SK-MEL-5 (cell line): Measurements from ENCODE around the gene TACR2. TPM values are rescaled to one million over a fixed set of nuclear protein-coding genes. Genes with fewer than 3 reads are reported as not detected.

Experiments used
- DNase-seq: peaks from one replicate; pipeline ENCODE4 v3.0.0-alpha.2; 2016; ENCODE audit warnings: low read depth, low spot score
- in situ Hi-C: cut with HindIII; loops from 2 replicates; pipeline ENCODE4 v1.10.0; 2016; ENCODE audit warnings: low sequenced_read_pairs, high pct_unique_total_duplicates, low pct_unique_long_range_greater_than_20kb
- total RNA-seq: library from RNA; depleted of rRNA; stranded (reverse); fragments of >200 nt; shearing (Covaris generic); gene quantifications from 2 replicates; pipeline ENCODE4 v1.2.3, GENCODE V29; 2014

The TACR2 gene
- total RNA-seq, 1 experiment from 2014 or later, result 0.32 TPM

DNA sequence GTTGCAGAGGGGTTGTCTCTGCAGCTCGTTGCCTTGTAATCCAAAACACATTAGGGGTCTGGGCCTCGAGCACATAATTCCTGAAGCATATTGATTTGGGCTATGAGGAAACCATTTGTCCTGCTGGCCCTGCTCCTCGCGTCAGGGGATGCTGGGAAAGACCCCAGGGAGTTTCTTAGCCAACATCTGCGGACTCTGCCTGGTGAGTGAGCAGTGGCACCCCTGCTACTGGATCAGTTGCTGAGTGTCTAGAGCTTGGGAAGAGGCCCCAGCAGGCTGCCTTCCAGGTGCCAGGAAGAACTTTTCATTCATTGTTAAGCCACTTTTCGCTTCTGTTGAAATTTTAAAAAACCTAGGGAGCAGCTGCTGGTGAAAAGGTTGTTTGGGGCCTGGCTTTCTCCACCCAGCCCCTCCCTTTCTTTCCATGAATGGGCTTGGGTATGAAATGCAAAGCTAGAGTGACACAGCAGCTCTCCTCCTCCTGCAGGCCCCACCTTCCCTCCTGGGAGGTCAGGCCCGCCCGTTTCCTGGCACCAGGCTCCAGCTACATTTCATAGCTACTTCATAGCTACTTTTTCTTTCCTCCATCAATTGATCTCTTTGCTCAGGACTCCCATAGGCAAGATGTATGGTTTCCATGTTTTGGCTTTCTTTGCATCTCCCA lies 26.8 kb downstream of the TACR2 start:
- in situ Hi-C loops, result no loop called here
- DNase-seq, result peak; percentile 14

DNA sequence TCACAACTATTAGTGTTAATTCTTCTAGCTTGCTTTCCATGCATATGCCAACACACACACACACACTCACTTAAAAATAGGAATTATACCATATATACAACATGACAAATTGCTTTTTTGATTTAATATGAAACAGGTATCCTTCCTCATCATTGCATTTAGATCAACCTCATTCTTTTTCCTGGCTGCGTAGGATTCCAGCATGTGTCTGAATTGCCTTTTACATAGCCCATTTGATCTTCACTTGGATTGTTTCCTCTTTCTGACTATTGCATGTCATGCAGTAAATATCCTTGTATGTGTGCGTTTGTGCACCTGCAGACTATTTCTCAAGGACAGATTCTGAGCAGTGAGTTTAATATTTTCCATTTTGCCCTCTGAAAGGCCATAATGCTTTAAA lies 28.2 kb downstream of the TACR2 start:
- in situ Hi-C loops, result no loop called here
- DNase-seq, result no peak

DNA sequence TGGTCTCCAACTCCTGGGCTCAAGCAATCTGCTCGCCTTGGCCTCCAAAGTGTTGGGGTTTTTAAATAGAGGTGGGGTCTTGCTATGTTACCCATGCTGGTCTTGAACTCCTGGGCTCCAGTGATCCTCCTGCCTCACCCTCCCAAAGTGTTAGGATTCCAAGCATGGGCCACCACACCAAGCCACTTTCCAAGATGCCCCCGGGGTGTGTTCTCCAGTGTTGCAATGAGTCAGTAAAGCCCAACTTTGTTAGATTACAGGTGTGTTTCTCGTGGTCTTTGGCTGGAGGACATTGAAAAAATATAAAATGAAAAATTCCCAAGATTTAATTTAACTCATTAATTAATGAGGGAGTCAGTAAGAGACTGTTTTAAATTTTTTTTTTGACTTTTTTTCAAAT lies 29.2 kb downstream of the TACR2 start:
- DNase-seq, result no peak
- in situ Hi-C loops, result no loop called here

- in situ Hi-C loops, result no loop called here
Measured at GRCh38 chr10:69385454-69386350, 31.0 kb downstream of the TACR2 start.

GRCh38 chr10:69384320-69384719 lies 32.4 kb downstream of the TACR2 start:
- in situ Hi-C loops, result no loop called here

More at GRCh38 chr10:69385454-69386350, 31.0 kb downstream of the TACR2 start:
- no peak for DNase-seq

GRCh38 chr10:69383558-69383957 lies 33.2 kb downstream of the TACR2 start:
- in situ Hi-C loops, result no loop called here
- peak; percentile 16 for DNase-seq

More at GRCh38 chr10:69384320-69384719, 32.4 kb downstream of the TACR2 start:
- no peak for DNase-seq

GRCh38 chr10:69382382-69383117 lies 34.2 kb downstream of the TACR2 start:
- DNase-seq, result no peak

GRCh38 chr10:69379800-69380199 lies 36.9 kb downstream of the TACR2 start:
- no peak for DNase-seq
- in situ Hi-C loops, result no loop called here

More at GRCh38 chr10:69382382-69383117, 34.2 kb downstream of the TACR2 start:
- in situ Hi-C loops, result no loop called here

GRCh38 chr10:69377933-69378332 lies 38.8 kb downstream of the TACR2 start:
- in situ Hi-C loops, result no loop called here
- no peak for DNase-seq

- in situ Hi-C loops, result no loop called here
- DNase-seq, result no peak
Measured at GRCh38 chr10:69377191-69377590, 39.5 kb downstream of the TACR2 start.

- in situ Hi-C loops, result no loop called here
- DNase-seq, result no peak
Measured at GRCh38 chr10:69376662-69377061, 40.1 kb downstream of the TACR2 start.

DNA sequence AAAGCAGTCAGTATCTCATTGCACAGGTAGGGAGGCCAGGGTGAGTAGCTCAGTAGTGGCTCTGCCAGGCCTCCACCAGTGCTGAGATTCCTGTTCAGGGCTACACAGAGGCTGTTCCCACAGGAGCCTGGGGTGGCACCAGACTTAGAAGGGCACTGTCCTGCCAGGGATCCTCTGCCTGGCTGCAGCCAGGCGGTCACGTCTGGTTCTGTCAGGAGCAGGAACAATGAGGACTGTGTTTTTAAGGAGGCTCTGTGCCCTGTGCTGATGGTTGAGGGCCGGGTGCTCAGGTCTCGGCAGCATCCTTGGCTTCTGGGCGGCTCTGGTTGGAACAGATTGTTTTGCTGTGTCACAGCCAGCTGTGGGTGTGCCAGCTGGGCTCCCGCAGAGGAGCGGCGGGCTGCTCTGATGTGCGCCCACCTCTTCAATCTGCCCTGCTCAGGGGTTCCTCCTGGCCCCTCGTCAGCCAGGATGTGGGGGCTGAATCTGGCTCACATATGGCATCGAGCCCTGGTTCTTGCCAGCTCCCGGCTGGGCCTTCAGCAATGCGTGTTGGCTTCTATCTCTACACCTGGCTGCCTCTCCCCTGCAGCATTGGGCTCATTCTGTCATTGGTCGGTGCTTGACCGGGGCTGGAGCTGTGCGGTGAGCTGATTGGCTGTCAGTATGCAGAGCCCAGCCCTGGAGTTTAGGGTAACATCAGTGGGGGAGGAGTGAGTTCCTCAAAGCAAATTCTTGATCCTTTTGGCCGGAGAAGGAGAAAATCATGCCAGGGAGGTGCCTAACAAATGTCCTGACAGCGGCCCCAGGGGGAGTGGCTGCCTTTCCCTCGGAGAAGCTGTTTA lies 41.2 kb downstream of the TACR2 start:
- in situ Hi-C loops, result no loop called here
- DNase-seq, result peak; percentile 16

- in situ Hi-C loops, result no loop called here
- DNase-seq, result no peak
Measured at GRCh38 chr10:69374931-69375306, 41.8 kb downstream of the TACR2 start.

- DNase-seq, result no peak
- in situ Hi-C loops, result no loop called here
Measured at GRCh38 chr10:69374242-69374641, 42.5 kb downstream of the TACR2 start.

GRCh38 chr10:69372126-69372980 lies 44.4 kb downstream of the TACR2 start:
- in situ Hi-C loops, result no loop called here
- no peak for DNase-seq

DNA sequence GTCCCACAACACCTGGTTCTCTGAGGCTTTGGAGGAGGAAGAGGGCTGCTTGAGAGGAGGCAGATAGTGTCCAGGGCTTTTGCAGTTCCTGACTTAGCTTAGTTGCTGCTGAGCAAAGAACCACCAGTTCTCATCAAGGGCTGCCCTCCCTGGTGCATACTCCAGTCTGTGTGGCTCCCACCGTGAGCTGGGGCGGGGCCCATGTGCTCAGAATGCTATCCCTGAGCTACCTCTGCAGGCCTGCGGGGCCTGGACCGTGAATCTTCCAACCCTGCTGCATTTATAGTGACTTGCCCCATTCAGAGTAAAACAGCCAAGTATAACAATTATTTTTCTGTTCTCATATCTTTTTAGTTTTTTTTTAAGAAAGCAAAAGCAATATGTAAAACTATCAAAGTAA lies 49.2 kb downstream of the TACR2 start:
- no peak for DNase-seq
- in situ Hi-C loops, result no loop called here

- DNase-seq, result no peak
- in situ Hi-C loops, result no loop called here
Measured at GRCh38 chr10:69366738-69367137, 50.0 kb downstream of the TACR2 start.
